WTC11 (cell line): ENCODE measurements around the gene C20orf204. TPM values are rescaled to one million over a fixed set of nuclear protein-coding genes. Genes with fewer than 3 reads are reported as not detected.

Source experiments
- ATAC-seq: fragments of 200-7000 bp; cut with Tn5 transposase; 2 replicates; pipeline ENCODE4 v1.10.0; 2021; ENCODE audit warnings: mild to moderate bottlenecking, moderate library complexity
- CTCF ChIA-PET: fragments of 300-600 bp; sonication (Branson Sonifier 250); formaldehyde crosslinking; loops from one replicate; lab custom pipeline; 2021; ENCODE audit warnings: antibody characterized with exemption; lab: Charles Lee
- POLR2A ChIA-PET: fragments of 350-600 bp; sonication (Branson Sonifier 250); formaldehyde crosslinking; loops from one replicate; lab custom pipeline; 2021; ENCODE audit warnings: antibody characterized with exemption; lab: Charles Lee
- DNase-seq: peaks from one replicate; pipeline ENCODE4 v3.0.0; 2021; ENCODE audit warnings: low spot score
- H3K27ac Mint-ChIP-seq: 2 replicates; pipeline ENCODE4 v1.8.0; 2021; ENCODE audit warnings: mixed read lengths
- H3K27me3 Mint-ChIP-seq: 2 replicates; pipeline ENCODE4 v1.8.0; 2021; ENCODE audit warnings: low read depth, mild to moderate bottlenecking, moderate library complexity, mixed read lengths
- H3K36me3 Mint-ChIP-seq: 2 replicates; pipeline ENCODE4 v1.8.0; 2021; ENCODE audit warnings: mixed read lengths
- H3K4me1 Mint-ChIP-seq: 2 replicates; pipeline ENCODE4 v1.8.0; 2022; ENCODE audit warnings: mixed read lengths
- H3K4me3 Mint-ChIP-seq: 2 replicates; pipeline ENCODE4 v1.8.0; 2021; ENCODE audit warnings: mild to moderate bottlenecking, moderate library complexity, mixed read lengths
- H3K9me3 Mint-ChIP-seq: 2 replicates; pipeline ENCODE4 v1.8.0; 2021; ENCODE audit warnings: mixed read lengths
- ATF1 ChIP-seq: sonication (generic); formaldehyde crosslinking; IDR thresholded peaks from 2 replicates; pipeline ENCODE4 v1.8.1; 2023; ENCODE audit warnings: mild to moderate bottlenecking, moderate library complexity, missing genetic modification reagents
- CBFB ChIP-seq: sonication (generic); formaldehyde crosslinking; IDR thresholded peaks from 2 replicates; pipeline ENCODE4 v1.8.1; 2022; ENCODE audit warnings: mild to moderate bottlenecking, low read depth, missing genetic modification reagents
- CREB1 ChIP-seq: sonication (generic); formaldehyde crosslinking; IDR thresholded peaks from 2 replicates; pipeline ENCODE4 v1.8.0; 2023; ENCODE audit warnings: mild to moderate bottlenecking, missing genetic modification reagents
- FOXK1 ChIP-seq: sonication (generic); formaldehyde crosslinking; IDR thresholded peaks from 2 replicates; pipeline ENCODE4 v1.8.0; 2022; ENCODE audit warnings: mild to moderate bottlenecking, moderate library complexity, missing genetic modification reagents
- GABPB1 ChIP-seq: sonication (generic); formaldehyde crosslinking; IDR thresholded peaks from 2 replicates; pipeline ENCODE4 v1.8.1; 2023; ENCODE audit warnings: mild to moderate bottlenecking, missing genetic modification reagents
- NR1H2 ChIP-seq: sonication (generic); formaldehyde crosslinking; IDR thresholded peaks from 2 replicates; pipeline ENCODE4 v1.9.0; 2021; ENCODE audit warnings: mild to moderate bottlenecking, moderate library complexity, missing genetic modification reagents
- NR2C2 ChIP-seq: sonication (generic); formaldehyde crosslinking; IDR thresholded peaks from 2 replicates; pipeline ENCODE4 v1.8.0; 2022; ENCODE audit warnings: mild to moderate bottlenecking, missing genetic modification reagents
- NR3C1 ChIP-seq: sonication (generic); formaldehyde crosslinking; conservative IDR thresholded peaks from 2 replicates; pipeline ENCODE4 v1.8.1; 2023; ENCODE audit warnings: low read depth, mild to moderate bottlenecking, missing genetic modification reagents
- OVOL2 ChIP-seq: fragments of 250-450 bp; sonication (Bioruptor Pico); IDR thresholded peaks from 2 replicates; pipeline ENCODE4 v1.9.0; 2021; ENCODE audit warnings: mild to moderate bottlenecking, borderline replicate concordance
- PRRX2 ChIP-seq: fragments of 250-450 bp; sonication (Bioruptor Pico); IDR thresholded peaks from 2 replicates; pipeline ENCODE4 v1.8.0; 2021; ENCODE audit warnings: mild to moderate bottlenecking
- TEAD4 ChIP-seq: sonication (generic); formaldehyde crosslinking; IDR thresholded peaks from 2 replicates; pipeline ENCODE4 v1.8.0; 2022; ENCODE audit warnings: mild to moderate bottlenecking, missing genetic modification reagents
- ZNF263 ChIP-seq: sonication (generic); formaldehyde crosslinking; IDR thresholded peaks from 2 replicates; pipeline ENCODE4 v1.8.1; 2022; ENCODE audit warnings: low read depth, mild to moderate bottlenecking, moderate library complexity, missing genetic modification reagents
- ZNF671 ChIP-seq: fragments of 250-450 bp; sonication (Bioruptor Pico); IDR thresholded peaks from 2 replicates; pipeline ENCODE4 v1.8.0; 2021; ENCODE audit warnings: mild to moderate bottlenecking
- total RNA-seq: library from RNA; stranded (reverse); gene quantifications from 3 replicates; pipeline ENCODE4 v1.2.3, GENCODE V29; 2021
- TF ChIP-seq, protein P1 (sequence below): sonication (generic); formaldehyde crosslinking; IDR thresholded peaks from 2 replicates; pipeline ENCODE4 v1.8.1; 2023; ENCODE audit warnings: mild to moderate bottlenecking, missing genetic modification reagents
- TF ChIP-seq, protein P2 (sequence below): sonication (generic); formaldehyde crosslinking; IDR thresholded peaks from 2 replicates; pipeline ENCODE4 v1.8.0; 2023; ENCODE audit warnings: mild to moderate bottlenecking, missing genetic modification reagents
- TF ChIP-seq, protein P3 (sequence below): sonication (generic); formaldehyde crosslinking; IDR thresholded peaks from 2 replicates; pipeline ENCODE4 v1.8.0; 2023; ENCODE audit warnings: missing genetic modification reagents
- TF ChIP-seq, protein P4 (sequence below): sonication (generic); formaldehyde crosslinking; IDR thresholded peaks from 2 replicates; pipeline ENCODE4 v1.8.0; 2022; ENCODE audit warnings: missing genetic modification reagents
- TF ChIP-seq, protein P5 (sequence below): sonication (generic); formaldehyde crosslinking; IDR thresholded peaks from 2 replicates; pipeline ENCODE4 v1.8.1; 2022; ENCODE audit warnings: low read depth, mild to moderate bottlenecking, moderate library complexity, missing genetic modification reagents, borderline replicate concordance

C20orf204 gene
- total RNA-seq, 1 experiment from 2014 or later, result 2.1 TPM

DNA sequence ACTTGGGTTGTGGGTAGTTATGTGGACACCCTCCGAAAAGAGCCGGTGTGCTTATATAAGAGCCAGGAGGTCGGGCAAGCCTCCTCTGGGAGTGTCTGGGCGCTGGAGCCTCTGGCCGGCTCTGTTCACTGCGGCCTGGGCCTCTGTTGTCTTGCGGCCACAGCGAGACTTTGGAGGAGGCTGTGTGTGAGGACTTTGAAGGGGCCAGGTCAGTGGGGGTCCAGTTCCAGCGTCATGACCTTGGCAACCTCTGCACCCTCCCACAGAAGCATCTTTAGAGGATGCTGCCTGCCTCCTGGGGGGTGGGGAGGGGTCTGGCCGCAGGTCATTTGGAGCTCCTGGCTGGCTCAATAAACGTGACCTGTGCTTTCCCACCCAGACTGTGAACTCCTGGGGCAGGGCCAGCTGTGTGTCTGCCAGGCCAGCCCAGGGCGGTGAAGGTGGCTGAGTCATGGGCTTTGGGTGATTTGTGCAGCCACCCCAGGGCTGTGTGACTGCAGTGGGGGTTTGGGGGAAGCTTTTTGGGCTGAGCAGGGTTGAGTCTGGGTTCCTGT is 28.2 kb downstream of the C20orf204 start:
- H3K27ac Mint-ChIP-seq, result no peak overlapping the region

DNA sequence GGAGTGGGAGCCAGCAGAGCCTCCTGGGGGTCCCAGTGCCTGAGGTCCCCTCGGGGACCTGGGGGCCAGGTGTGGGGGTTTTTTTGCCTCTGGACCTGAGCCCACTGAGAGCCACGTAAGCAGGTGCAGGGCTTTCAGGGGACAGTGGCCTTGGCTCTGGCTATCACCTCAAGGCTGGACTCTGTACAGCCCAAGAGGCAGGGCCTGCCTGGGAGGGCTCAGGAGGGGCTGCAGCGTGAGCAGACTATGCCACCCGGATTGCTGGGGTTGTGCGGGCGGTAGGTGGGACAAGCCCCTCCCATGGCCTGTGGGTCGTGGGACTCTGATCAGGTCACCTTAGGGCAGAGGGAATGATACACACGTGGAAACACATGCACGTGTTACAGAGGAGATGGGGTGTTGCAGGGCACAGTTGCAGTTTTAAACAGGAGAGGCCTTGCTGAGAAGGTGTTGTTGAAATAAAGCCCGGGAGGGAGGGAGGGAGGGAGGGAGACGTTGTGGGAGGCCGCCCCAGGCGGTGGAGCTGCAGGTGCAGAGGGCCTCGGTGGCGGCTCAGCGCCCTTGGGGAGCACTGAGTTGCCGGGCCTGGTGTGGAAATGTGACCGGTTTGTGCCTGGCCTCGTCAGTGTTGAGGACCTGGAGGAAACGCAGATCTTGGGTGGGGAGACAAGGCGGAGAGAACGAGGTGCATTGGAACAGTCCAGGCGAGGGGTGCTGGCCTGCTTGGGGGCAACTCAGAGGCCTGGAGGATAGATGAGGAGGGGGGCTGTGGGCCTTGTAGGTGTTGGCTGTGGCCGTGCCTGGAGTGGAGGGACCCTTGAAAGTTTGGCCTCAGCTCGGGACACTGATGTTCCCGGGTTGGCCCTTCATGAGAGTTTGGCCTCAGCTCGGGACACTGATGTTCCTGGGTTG is 29.3 kb downstream of the C20orf204 start:
- Mint-ChIP-seq H3K36me3 (no peaks in the 10 kb centered on the region), H3K4me1 (peaks cover 32% of the 10 kb centered on the region), H3K27me3 (peaks cover 2% of the 10 kb centered on the region; the same call in 1 of the 2 replicates), H3K27ac (peak overlapping the region; percentile 63; the same call in 1 of the 2 replicates), H3K4me3 (no peak overlapping the region), H3K9me3 (no peaks in the 10 kb centered on the region)
- ATAC-seq (no peak), DNase-seq (no peak)
- CTCF ChIA-PET, result interaction anchor here (0.8 to 2.1 kb wide), 10 partner anchors 8 to 110 kb away, joined by 3 to 16 read pairs (median 5); partner anchors contain the start of genes LKAAEAR1, OPRL1 and RGS19
- TF ChIP-seq GABPB1 (peak; percentile 52), PRRX2 (CRISPR knock-in tag) (no peak), ZNF671 (CRISPR knock-in tag) (no peak), CREB1 (CRISPR knock-in tag) (no peak), NR3C1 (CRISPR knock-in tag) (no peak), TEAD4 (no peak), CBFB (CRISPR knock-in tag) (no peak), FOXK1 (CRISPR knock-in tag) (no peak), OVOL2 (CRISPR knock-in tag) (no peak)
- POLR2A ChIA-PET, result interaction anchor here (1.4 kb wide), 1 partner anchor 15 kb away, joined by 4 read pairs; the partner anchor contains the start of gene OPRL1

More for the DNA sequence above, 28.2 kb downstream of the C20orf204 start:
- CTCF ChIA-PET, result interaction anchor here (0.6 to 1.3 kb wide), 4 partner anchors 14 to 109 kb away, joined by 3 to 4 read pairs (median 4); partner anchors contain the start of gene LKAAEAR1
- H3K27me3 Mint-ChIP-seq, result peaks cover 7% of the 10 kb centered on the region
- DNase-seq (no peak), ATAC-seq (no peak)
- POLR2A ChIA-PET, result interaction anchor here (0.6 kb wide), 1 partner anchor 17 kb away, joined by 3 read pairs; no protein-coding TSS in a partner anchor
- H3K36me3 Mint-ChIP-seq, result no peaks in the 10 kb centered on the region
- TF ChIP-seq ATF1 (CRISPR knock-in tag) (no peak), NR1H2 (CRISPR knock-in tag) (no peak), GABPB1 (0 out of 2 replicates have a peak, but pooled peaks have one; percentile 47)
- peak overlapping the region; percentile 82 for H3K4me3 Mint-ChIP-seq
- H3K9me3 Mint-ChIP-seq, result no peaks in the 10 kb centered on the region
- peaks cover 32% of the 10 kb centered on the region for H3K4me1 Mint-ChIP-seq

DNA sequence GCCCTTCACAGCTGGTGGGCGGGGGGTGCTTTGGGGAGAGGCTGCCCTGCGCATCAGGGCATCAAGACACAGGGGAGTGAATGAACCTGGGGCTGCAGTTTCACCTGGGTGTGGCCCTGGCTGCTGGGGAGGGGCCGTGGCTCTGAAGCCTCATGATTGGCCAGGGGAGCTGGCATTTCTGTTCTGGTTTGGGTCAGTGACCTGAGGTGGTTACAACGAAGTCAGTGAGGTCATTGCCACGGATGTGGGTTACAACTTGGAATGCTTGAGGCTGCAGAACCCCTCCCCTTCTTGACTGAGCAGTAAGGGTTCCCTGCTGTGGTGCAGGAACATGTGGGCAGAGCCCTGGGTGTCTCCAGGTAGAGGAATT is 30.0 kb downstream of the C20orf204 start:
- Mint-ChIP-seq H3K36me3 (no peaks in the 10 kb centered on the region), H3K9me3 (no peaks in the 10 kb centered on the region), H3K27me3 (peaks cover 2% of the 10 kb centered on the region; the same call in 1 of the 2 replicates), H3K4me1 (peaks cover 32% of the 10 kb centered on the region), H3K27ac (peak overlapping the region; percentile 52; the same call in 1 of the 2 replicates), H3K4me3 (no peak overlapping the region)
- POLR2A ChIA-PET, result interaction anchor here (1.4 kb wide), 1 partner anchor 14 kb away, joined by 4 read pairs; the partner anchor contains the start of gene OPRL1
- CTCF ChIA-PET, result interaction anchor here (0.6 to 2.1 kb wide), 10 partner anchors 8 to 570 kb away, joined by 3 to 16 read pairs (median 6); partner anchors contain the start of genes LKAAEAR1, OPRL1 and RGS19
- DNase-seq, result peak; percentile 47
- peak; percentile 14 for ATAC-seq
- TF ChIP-seq OVOL2 (CRISPR knock-in tag) (no peak), NR2C2 (CRISPR knock-in tag) (no peak), ZNF263 (CRISPR knock-in tag) (no peak)
- TF ChIP-seq, protein P1, sequence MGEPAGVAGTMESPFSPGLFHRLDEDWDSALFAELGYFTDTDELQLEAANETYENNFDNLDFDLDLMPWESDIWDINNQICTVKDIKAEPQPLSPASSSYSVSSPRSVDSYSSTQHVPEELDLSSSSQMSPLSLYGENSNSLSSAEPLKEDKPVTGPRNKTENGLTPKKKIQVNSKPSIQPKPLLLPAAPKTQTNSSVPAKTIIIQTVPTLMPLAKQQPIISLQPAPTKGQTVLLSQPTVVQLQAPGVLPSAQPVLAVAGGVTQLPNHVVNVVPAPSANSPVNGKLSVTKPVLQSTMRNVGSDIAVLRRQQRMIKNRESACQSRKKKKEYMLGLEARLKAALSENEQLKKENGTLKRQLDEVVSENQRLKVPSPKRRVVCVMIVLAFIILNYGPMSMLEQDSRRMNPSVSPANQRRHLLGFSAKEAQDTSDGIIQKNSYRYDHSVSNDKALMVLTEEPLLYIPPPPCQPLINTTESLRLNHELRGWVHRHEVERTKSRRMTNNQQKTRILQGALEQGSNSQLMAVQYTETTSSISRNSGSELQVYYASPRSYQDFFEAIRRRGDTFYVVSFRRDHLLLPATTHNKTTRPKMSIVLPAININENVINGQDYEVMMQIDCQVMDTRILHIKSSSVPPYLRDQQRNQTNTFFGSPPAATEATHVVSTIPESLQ (CRISPR knock-in tag), result no peak
- TF ChIP-seq, protein P2, sequence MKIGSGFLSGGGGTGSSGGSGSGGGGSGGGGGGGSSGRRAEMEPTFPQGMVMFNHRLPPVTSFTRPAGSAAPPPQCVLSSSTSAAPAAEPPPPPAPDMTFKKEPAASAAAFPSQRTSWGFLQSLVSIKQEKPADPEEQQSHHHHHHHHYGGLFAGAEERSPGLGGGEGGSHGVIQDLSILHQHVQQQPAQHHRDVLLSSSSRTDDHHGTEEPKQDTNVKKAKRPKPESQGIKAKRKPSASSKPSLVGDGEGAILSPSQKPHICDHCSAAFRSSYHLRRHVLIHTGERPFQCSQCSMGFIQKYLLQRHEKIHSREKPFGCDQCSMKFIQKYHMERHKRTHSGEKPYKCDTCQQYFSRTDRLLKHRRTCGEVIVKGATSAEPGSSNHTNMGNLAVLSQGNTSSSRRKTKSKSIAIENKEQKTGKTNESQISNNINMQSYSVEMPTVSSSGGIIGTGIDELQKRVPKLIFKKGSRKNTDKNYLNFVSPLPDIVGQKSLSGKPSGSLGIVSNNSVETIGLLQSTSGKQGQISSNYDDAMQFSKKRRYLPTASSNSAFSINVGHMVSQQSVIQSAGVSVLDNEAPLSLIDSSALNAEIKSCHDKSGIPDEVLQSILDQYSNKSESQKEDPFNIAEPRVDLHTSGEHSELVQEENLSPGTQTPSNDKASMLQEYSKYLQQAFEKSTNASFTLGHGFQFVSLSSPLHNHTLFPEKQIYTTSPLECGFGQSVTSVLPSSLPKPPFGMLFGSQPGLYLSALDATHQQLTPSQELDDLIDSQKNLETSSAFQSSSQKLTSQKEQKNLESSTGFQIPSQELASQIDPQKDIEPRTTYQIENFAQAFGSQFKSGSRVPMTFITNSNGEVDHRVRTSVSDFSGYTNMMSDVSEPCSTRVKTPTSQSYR (CRISPR knock-in tag), result no peak
- TF ChIP-seq, protein P3, sequence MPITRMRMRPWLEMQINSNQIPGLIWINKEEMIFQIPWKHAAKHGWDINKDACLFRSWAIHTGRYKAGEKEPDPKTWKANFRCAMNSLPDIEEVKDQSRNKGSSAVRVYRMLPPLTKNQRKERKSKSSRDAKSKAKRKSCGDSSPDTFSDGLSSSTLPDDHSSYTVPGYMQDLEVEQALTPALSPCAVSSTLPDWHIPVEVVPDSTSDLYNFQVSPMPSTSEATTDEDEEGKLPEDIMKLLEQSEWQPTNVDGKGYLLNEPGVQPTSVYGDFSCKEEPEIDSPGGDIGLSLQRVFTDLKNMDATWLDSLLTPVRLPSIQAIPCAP (CRISPR knock-in tag), result no peak
- TF ChIP-seq, protein P4, sequence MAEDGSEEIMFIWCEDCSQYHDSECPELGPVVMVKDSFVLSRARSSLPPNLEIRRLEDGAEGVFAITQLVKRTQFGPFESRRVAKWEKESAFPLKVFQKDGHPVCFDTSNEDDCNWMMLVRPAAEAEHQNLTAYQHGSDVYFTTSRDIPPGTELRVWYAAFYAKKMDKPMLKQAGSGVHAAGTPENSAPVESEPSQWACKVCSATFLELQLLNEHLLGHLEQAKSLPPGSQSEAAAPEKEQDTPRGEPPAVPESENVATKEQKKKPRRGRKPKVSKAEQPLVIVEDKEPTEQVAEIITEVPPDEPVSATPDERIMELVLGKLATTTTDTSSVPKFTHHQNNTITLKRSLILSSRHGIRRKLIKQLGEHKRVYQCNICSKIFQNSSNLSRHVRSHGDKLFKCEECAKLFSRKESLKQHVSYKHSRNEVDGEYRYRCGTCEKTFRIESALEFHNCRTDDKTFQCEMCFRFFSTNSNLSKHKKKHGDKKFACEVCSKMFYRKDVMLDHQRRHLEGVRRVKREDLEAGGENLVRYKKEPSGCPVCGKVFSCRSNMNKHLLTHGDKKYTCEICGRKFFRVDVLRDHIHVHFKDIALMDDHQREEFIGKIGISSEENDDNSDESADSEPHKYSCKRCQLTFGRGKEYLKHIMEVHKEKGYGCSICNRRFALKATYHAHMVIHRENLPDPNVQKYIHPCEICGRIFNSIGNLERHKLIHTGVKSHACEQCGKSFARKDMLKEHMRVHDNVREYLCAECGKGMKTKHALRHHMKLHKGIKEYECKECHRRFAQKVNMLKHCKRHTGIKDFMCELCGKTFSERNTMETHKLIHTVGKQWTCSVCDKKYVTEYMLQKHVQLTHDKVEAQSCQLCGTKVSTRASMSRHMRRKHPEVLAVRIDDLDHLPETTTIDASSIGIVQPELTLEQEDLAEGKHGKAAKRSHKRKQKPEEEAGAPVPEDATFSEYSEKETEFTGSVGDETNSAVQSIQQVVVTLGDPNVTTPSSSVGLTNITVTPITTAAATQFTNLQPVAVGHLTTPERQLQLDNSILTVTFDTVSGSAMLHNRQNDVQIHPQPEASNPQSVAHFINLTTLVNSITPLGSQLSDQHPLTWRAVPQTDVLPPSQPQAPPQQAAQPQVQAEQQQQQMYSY (CRISPR knock-in tag), result no peak
- TF ChIP-seq, protein P5, sequence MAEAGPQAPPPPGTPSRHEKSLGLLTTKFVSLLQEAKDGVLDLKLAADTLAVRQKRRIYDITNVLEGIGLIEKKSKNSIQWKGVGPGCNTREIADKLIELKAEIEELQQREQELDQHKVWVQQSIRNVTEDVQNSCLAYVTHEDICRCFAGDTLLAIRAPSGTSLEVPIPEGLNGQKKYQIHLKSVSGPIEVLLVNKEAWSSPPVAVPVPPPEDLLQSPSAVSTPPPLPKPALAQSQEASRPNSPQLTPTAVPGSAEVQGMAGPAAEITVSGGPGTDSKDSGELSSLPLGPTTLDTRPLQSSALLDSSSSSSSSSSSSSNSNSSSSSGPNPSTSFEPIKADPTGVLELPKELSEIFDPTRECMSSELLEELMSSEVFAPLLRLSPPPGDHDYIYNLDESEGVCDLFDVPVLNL (CRISPR knock-in tag), result no peak
